Measurements from ENCODE around the gene PGF. TPM values are rescaled to one million over a fixed set of nuclear protein-coding genes. Genes with fewer than 3 reads are reported as not detected.
"Not testable (repeated sequence)": the region's sequence is repeated elsewhere in the genome, so short reads cannot be mapped to it uniquely, and the experiment has no call there.

PGF gene
- total RNA-seq, 1 experiment from 2014 or later = 8.8 TPM

GRCh38 chr14:74942181-74942580 is 13.2 kb downstream of the PGF start:
- no peak for DNase-seq (ENCODE audit: low spot score)

GRCh38 chr14:74941676-74942097 is 13.7 kb downstream of the PGF start:
- no peak for DNase-seq (ENCODE audit: low spot score)

GRCh38 chr14:74940956-74941565 is 14.3 kb downstream of the PGF start:
- no peak for DNase-seq (ENCODE audit: low spot score)

DNA sequence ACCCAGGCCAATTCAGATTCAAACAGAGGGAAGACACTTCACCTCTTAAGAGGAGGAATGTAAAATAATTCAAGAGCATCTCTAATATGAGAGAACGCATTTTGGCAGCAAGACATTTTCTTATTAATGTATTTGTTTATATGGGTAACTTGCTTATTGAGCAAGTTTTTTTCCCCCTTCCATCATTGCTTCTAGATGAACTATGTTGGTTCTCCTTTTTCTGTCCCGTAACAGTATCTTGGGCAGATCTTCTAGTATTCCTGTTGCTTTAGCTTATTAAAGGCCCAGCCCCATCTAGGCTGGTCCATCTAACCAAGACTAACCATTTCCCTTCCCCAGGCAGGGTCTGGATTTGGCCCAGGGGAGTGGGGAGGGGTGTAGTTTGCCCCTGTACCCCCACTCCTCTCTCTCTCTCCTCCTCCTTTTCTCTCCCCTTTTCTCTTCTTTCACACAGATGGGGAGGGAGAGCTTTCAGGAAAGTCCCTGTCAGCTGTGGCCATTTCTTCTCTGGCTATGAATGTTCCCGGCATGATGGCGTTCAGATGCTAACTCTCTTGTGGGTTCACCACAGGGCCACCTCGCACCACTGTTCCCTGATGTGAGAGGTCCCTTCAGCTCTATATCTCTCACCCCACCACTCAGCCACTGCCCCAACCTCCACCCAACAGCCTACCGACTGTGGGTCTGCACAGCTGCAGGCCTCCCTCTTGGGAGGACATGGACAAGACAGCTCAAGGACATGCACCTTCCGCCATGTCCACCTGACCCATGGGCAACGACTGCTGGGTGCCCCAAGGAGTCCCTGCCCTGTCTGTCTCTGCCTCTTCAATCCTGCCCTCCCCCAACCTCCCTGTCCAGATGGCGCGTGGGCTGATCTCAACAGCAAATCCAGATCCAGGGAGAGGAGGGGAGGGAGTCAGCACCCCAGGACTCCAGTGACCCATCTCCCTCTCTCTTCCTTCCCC is 16.6 kb downstream of the PGF start:
- DNase-seq (ENCODE audit: low spot score) = no peak

DNA sequence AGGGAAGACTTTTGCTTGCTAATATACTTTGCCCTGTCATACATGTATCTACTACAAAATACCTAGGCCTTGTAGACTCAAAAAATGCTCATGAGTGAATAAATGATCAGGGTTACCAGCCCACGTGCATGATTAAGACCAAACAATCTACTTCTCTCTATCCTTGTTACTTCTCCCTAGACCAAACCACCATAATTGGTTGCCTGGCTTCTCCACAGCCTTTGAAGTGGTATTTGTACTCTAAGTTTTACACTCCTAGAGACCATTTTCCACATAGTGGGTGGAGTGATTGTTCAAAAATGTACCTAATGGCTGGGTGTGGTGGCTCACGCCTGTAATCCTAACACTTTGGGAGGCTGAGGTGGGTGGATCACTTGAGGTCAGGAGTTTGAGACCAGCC is 18.2 kb downstream of the PGF start:
- no peak for DNase-seq (ENCODE audit: low spot score)

GRCh38 chr14:74936731-74937130 is 18.7 kb downstream of the PGF start:
- no peak for DNase-seq (ENCODE audit: low spot score)

- no peak for DNase-seq (ENCODE audit: low spot score)
Observed at GRCh38 chr14:74936151-74936550, 19.2 kb downstream of the PGF start.

GRCh38 chr14:74935360-74935680 is 20.1 kb downstream of the PGF start:
- DNase-seq (ENCODE audit: low spot score) = no peak

DNA sequence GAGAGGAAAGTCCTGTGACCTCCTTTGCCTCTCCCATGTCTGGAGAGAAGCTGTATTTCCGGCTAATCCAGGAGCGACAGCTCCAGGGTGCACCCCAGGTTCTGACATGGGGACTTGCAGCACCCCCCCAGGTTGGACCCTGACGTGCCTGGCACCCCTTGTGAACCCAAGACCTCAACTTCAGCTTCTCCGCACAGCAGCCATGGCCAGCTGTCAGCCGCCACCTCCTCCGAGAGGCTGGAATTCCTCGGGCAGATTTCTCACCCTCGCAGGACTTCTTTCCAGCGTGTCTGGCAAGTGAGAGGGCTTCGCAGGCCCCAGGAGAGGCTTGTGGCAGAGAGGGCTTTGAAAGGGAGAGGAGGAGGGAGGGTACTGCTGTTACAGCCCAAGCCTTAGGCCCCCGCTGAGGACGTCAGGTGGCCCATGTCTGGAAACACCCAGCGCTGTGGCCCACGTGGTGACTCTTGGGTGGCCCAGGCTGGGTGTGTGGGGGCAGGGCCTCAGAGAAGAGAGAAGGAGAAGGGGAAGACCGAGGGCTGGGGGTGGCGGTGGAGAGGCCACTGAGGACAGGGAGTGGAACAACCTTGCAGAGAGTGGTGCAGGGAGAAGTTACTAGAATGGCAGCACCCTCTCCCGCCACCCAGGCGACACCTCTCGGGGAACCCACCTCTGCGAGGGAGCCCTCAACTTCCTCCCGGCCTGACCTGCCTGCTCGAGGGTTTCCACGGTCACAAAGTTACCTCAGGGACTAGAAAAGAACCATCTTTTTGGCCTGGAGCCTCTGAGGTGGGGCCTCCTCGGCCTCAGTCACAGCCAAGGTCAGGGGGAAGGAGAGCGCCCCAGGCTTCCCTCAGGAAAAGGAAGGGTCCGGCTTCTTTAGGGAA is 20.7 kb downstream of the PGF start:
- DNase-seq (ENCODE audit: low spot score) = no peak

DNA sequence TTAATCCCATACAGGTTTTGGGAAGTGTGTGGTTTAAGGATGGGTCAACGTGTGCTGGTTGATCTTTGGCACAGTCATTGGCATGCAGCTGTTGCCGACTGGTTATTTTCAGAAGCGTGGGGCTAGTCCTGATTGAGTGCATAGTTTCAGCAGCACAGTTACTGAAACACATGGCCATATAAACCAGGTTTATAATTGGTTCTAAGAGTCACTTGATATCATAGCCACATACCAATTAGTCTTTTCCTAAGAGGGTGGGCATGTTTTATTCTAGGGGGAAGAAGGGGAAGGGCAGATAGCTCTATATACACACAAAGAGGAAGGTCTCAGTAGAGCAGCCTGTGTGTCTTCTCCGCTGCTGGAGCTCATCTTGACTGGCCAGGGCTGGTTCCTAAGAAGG is 21.4 kb downstream of the PGF start:
- DNase-seq (ENCODE audit: low spot score) = no peak

DNA sequence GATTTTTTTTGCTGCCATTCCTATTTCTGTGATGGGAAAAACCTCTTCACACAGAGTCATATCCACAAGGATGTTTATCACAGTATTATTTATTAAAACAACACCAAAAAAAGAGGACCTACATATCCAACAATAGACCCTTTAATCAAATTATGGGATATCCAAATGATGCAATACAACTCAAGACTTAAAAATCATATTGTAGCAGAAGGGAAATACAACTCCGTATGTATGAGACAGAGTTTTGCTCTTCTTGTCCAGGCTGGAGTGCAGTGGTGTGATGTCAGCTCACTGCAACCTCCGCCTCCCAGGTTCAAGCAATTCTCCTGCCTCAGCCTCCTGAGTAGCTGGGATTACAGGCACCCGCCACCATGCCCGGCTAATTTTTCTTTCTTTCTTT is 22.5 kb downstream of the PGF start:
- not testable (repeated sequence) for DNase-seq (ENCODE audit: low spot score)

DNA sequence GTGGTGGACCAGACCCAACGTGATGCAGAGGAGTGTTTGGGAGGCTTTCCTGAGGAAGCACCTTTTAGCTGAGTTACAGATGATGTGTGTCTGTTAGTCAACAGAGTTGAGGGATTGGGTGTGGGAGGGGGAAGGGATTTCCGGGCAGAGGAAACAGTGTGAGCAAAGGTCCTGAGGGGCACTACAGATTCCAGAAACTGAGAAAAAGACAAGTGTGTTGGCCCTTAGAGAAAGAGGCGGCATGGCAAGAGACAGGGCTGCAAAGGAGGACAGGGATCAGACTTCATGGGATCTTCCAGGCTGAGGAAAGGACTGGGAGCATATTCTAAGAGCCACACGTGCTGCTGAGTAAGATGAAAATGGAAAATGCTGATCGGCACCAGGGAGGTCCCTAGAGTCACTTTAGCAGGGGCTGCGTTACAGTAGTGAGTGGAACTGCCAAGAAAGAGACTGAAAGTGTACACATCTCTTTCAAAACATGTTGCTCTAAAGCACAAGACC is 22.9 kb downstream of the PGF start:
- no peak for DNase-seq (ENCODE audit: low spot score)

GRCh38 chr14:74931744-74932143 is 23.7 kb downstream of the PGF start:
- not testable (repeated sequence) for DNase-seq (ENCODE audit: low spot score)

GRCh38 chr14:74929242-74929641 is 26.2 kb downstream of the PGF start:
- DNase-seq (ENCODE audit: low spot score) = no peak

- DNase-seq (ENCODE audit: low spot score) = no peak
Observed at GRCh38 chr14:74927225-74927624, 28.2 kb downstream of the PGF start.

- DNase-seq (ENCODE audit: low spot score) = no peak
Observed at GRCh38 chr14:74924061-74924460, 31.3 kb downstream of the PGF start.

DNA sequence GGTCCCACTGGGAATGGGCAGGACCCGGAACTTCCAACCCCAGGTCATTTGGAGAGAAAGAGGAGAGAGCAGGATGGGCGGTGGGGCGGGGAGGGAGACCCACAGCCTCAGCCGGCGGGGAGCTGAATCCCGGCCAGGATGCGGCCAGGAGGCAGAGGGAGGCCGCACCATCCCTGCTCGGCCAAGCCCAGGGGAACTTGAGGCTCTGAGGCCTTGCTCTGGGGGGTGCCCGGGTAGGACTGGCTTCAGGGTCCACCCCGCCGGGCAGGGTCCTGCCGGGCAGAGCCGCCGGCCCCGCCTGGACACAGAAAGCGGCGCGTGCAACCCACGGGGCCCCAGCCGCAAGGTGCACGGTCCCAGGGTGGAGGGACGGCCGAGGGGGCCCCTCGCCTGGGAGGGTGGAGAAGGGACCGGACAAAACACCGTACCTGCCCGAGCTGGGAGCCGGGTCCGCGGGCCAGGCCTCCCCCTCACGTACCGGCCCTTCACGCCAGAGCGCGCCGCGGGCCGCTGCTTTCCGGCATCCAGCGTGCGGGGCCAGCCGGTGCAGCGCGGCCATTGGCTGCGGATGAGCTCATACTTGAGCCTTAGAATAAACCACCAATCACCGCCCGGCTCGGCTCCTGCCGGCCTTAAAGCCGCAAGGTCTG is 32.5 kb downstream of the PGF start, which contains the start of gene RPS6KL1:
RPS6KL1 (minus strand) TSS at position 509 of the 650 bp plus-strand sequence. CDS start 1,719 bp downstream, outside the sequence.
- DNase-seq (ENCODE audit: low spot score) = no peak

- DNase-seq (ENCODE audit: low spot score) = no peak
Observed at GRCh38 chr14:74921987-74922751, 33.2 kb downstream of the PGF start.

GRCh38 chr14:74921053-74921620 is 34.3 kb downstream of the PGF start:
- no peak for DNase-seq (ENCODE audit: low spot score)

DNA sequence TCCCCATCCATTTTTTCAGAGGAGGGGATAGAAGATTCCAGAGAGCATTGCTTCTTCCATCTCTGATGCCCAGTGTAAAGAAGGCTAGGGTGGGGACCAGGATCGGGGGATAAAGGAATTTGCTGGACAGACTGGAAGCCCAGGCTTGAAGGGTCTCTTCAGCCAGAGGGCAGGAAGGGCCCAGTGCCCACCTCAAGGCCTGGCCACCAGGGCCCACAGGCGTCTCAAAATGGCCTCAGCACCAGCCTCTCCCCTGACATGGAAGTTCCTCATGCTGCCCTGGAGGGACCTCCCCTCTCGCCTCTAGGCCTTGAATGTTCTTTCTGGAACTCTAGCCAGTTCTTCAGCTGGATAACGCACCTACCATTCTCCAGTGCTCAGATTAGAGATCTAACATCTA is 35.1 kb downstream of the PGF start:
- no peak for DNase-seq (ENCODE audit: low spot score)
